ENCODE results near the gene PRCP.

Gene PRCP

GRCh38 chr11:82775736-82776346 is 124.4 kb downstream of the PRCP start:
- DNase-seq = peak; percentile 41

GRCh38 chr11:82775218-82775617 is 125.0 kb downstream of the PRCP start:
- DNase-seq = no peak

Data from 8988T (cell line).